Smooth muscle cell (in vitro differentiated cells): ENCODE results near the gene LDLRAD3. TPM values are rescaled to one million over a fixed set of nuclear protein-coding genes. Genes with fewer than 3 reads are reported as not detected.

Experiments used
- DNase-seq: peaks from one replicate; lab custom pipeline; 2025; ENCODE audit not compliant: unreplicated experiment; lab: John Stamatoyannopoulos, UW
- H2AFZ ChIP-seq: fragments of 200-600 bp; sonication (generic); 2 replicates; pipeline ENCODE4 v1.6.0; 2016; ENCODE audit warnings: antibody characterized with exemption, low read depth, mild to moderate bottlenecking
- H3F3A ChIP-seq: fragments of 200-600 bp; sonication (generic); 2 replicates; pipeline ENCODE4 v1.6.0; 2017; ENCODE audit warnings: antibody characterized with exemption, low read depth
- H3K27ac ChIP-seq: fragments of 200-600 bp; sonication (generic); 2 replicates; pipeline ENCODE4 v1.5.1; 2016; ENCODE audit warnings: low read depth, mild to moderate bottlenecking
- H3K27me3 ChIP-seq: fragments of 200-600 bp; sonication (generic); 2 replicates; pipeline ENCODE4 v1.6.1; 2016; ENCODE audit warnings: low read depth, mild to moderate bottlenecking
- H3K36me3 ChIP-seq: fragments of 200-600 bp; sonication (generic); 2 replicates; pipeline ENCODE4 v1.5.1; 2016; ENCODE audit warnings: low read depth
- H3K4me1 ChIP-seq: fragments of 200-600 bp; sonication (generic); 2 replicates; pipeline ENCODE4 v1.5.1; 2016; ENCODE audit warnings: low read depth
- H3K4me2 ChIP-seq: fragments of 200-600 bp; sonication (generic); 2 replicates; pipeline ENCODE4 v1.6.0; 2016; ENCODE audit warnings: mild to moderate bottlenecking
- H3K4me3 ChIP-seq: fragments of 200-600 bp; sonication (generic); 2 replicates; pipeline ENCODE4 v1.5.1; 2016; ENCODE audit warnings: mild to moderate bottlenecking
- H3K79me2 ChIP-seq: fragments of 200-600 bp; sonication (generic); 2 replicates; pipeline ENCODE4 v1.6.0; 2016; ENCODE audit warnings: low read depth, mild to moderate bottlenecking
- H3K9ac ChIP-seq: fragments of 200-600 bp; sonication (generic); 2 replicates; pipeline ENCODE4 v1.6.0; 2016; ENCODE audit warnings: low read depth
- H3K9me3 ChIP-seq: fragments of 200-600 bp; sonication (generic); replicated peaks from 2 replicates; pipeline ENCODE4 v1.5.1; 2016; ENCODE audit warnings: low read depth
- H4K20me1 ChIP-seq: fragments of 200-600 bp; sonication (generic); 2 replicates; pipeline ENCODE4 v1.6.0; 2016; ENCODE audit warnings: low read depth
- WGBS: methylation state at CpG from one replicate; pipeline ENCODE4 v1.1.7; 2016; ENCODE audit warnings: low lambda C conversion rate; 5-methylcytosine and 5-hydroxymethylcytosine counted together
- polyA plus RNA-seq: library from polyadenylated mRNA; unstranded; fragments of >200 nt; fragmentation: Nextera tagmentation; extraction: Ambion mirVana; gene quantifications from 2 replicates; pipeline ENCODE4 v1.2.1, GENCODE V29; 2016
- total RNA-seq: library from RNA; depleted of rRNA; stranded (reverse); fragments of >200 nt; gene quantifications from 2 replicates; pipeline ENCODE4 v1.2.3, GENCODE V29; 2014
- TF ChIP-seq, protein P1 (sequence below): fragments of 200-600 bp; sonication (generic); IDR thresholded peaks from 2 replicates; pipeline ENCODE4 v1.5.1; 2017; ENCODE audit warnings: borderline replicate concordance, mild to moderate bottlenecking, antibody characterized with exemption; ENCODE audit not compliant: insufficient read depth, poor library complexity, severe bottlenecking

LDLRAD3 gene
- total and polyA plus RNA-seq, 2 experiments from 2014 or later: 6.1 to 10.0 TPM

DNA sequence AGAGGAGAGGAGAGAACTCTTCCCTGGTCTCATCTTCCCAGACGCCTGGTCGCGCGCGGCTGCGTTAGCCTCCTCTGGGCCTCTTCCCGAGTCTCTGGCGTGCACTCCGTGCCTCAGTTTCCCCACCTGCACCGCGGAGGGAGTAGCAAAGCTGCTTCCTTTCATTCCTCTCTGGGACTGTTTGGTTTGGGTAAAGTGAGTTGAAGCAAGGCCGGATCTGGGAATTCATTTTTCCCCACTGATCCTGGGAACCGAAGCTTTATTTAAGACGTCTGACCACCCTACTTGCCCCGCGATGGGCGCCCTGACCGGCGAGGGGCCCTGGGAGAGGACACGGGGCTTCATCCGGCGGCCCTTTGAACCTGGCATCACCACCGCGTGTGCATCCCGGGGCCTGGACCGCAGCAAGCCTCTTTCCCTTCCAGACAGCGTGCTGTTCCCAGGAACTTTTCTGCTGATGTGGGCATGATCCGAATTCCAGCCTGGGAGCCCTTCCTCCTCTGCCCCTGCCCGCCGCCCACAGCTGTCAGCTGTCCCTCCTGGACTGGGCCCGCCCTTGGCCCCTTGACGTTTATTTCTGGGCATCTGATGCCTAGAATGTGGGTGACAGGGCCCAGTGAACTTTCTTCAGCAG is 758 bp downstream of the LDLRAD3 start:
- Histone ChIP-seq H3K4me1 (peaks cover 15% of the 10 kb centered on the region), H2AFZ (peak overlapping the region; percentile 87), H3K79me2 (peaks cover 7% of the 10 kb centered on the region), H3K9me3 (no peaks in the 10 kb centered on the region), H3K4me2 (peak overlapping the region; percentile 99), H3K9ac (no peak overlapping the region), H3F3A (no peaks in the 10 kb centered on the region), H3K36me3 (no peaks in the 10 kb centered on the region), H3K27me3 (no peaks in the 10 kb centered on the region), H4K20me1 (peaks cover 30% of the 10 kb centered on the region), H3K4me3 (peak overlapping the region; percentile 73), H3K27ac (no peak overlapping the region)
- 11% methylated on average over 32 of the region's 32 CpGs for WGBS
- TF ChIP-seq, protein P1, sequence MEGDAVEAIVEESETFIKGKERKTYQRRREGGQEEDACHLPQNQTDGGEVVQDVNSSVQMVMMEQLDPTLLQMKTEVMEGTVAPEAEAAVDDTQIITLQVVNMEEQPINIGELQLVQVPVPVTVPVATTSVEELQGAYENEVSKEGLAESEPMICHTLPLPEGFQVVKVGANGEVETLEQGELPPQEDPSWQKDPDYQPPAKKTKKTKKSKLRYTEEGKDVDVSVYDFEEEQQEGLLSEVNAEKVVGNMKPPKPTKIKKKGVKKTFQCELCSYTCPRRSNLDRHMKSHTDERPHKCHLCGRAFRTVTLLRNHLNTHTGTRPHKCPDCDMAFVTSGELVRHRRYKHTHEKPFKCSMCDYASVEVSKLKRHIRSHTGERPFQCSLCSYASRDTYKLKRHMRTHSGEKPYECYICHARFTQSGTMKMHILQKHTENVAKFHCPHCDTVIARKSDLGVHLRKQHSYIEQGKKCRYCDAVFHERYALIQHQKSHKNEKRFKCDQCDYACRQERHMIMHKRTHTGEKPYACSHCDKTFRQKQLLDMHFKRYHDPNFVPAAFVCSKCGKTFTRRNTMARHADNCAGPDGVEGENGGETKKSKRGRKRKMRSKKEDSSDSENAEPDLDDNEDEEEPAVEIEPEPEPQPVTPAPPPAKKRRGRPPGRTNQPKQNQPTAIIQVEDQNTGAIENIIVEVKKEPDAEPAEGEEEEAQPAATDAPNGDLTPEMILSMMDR: no peak
- no peak for DNase-seq

DNA sequence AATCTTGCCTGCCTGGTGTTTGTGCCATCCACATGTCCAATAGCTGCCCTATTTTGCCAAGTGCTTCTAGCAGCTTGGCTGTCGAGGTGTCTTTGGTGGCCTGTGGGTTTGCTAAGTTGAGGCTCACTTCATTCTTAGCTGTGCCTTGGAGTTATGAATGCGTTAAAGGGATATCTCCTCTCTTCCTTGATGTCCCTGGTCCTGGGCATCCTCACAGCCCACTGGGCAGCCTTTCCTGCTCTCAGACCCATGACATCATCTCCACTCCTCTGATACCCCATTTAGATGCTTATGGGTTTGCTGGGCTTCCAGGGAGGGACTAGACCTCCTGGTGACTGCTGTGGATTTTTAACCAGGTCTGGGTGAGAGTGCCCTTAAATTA is 1.3 kb downstream of the LDLRAD3 start:
- TF ChIP-seq, protein P1: no peak
- Histone ChIP-seq H3K9me3 (no peaks in the 10 kb centered on the region), H2AFZ (no peak overlapping the region), H3K79me2 (peaks cover 8% of the 10 kb centered on the region), H3K27ac (no peak overlapping the region), H4K20me1 (peaks cover 31% of the 10 kb centered on the region), H3K27me3 (no peaks in the 10 kb centered on the region), H3K36me3 (no peaks in the 10 kb centered on the region), H3K4me1 (peaks cover 15% of the 10 kb centered on the region), H3K9ac (no peak overlapping the region), H3K4me3 (peak overlapping the region; percentile 73), H3K4me2 (peak overlapping the region; percentile 99), H3F3A (no peaks in the 10 kb centered on the region)
- WGBS: 70% methylated on average over 2 of the region's 2 CpGs
- no peak for DNase-seq

DNA sequence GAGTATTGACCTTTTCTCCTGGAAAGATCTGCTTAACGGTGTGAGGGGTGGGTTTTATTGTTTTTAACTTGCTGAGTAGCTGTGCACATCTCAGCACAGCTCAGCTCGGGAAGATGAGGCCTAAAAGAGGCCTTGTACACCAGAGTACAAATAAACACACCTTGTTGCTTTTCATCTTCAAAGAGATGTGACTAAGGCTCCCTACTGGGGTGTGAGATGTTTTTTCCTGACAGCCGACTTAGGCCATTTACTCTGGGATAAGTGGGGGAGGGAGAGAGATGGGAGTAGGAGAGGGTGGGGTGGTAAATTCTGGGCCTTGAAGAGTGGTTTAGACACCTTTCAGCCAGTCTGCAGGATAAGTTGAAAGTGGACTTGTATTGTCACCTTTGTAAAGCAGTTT is 2.9 kb downstream of the LDLRAD3 start:
- H3K27ac ChIP-seq: no peak overlapping the region
- H3K9me3 ChIP-seq: no peaks in the 10 kb centered on the region
- no peak overlapping the region for H3K9ac ChIP-seq
- no peak overlapping the region for H3K4me3 ChIP-seq
- WGBS: 48% methylated on average over 3 of the region's 3 CpGs
- peaks cover 22% of the 10 kb centered on the region for H3K79me2 ChIP-seq
- DNase-seq: no peak
- H2AFZ ChIP-seq: no peak overlapping the region
- H3K4me1 ChIP-seq: peaks cover 15% of the 10 kb centered on the region
- no peaks in the 10 kb centered on the region for H3K36me3 ChIP-seq
- no peaks in the 10 kb centered on the region for H3F3A ChIP-seq
- no peak overlapping the region for H3K4me2 ChIP-seq
- TF ChIP-seq, protein P1: no peak
- no peaks in the 10 kb centered on the region for H3K27me3 ChIP-seq
- H4K20me1 ChIP-seq: peaks cover 44% of the 10 kb centered on the region

DNA sequence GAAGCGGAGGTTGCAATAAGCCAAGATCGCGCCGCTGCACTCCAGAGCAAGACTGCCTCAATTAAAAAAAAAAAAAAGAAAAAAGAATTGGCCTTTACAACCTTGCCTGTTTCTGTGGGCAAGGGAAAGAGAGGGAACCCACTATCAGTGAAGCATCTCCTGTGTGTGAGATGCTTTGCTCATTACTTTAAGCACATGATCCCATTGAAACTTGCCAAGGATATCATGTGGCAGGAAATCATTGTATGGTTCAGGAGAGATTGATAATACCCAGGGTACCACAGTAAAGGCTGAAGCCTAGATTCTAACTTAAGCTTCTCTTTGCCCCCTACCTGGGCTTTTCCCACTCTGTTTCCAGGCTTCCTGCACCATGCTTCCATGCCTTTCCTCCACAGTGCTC is 3.6 kb downstream of the LDLRAD3 start:
- Histone ChIP-seq H3K4me2 (no peak overlapping the region), H3K79me2 (peaks cover 25% of the 10 kb centered on the region), H3F3A (no peaks in the 10 kb centered on the region), H3K4me1 (peaks cover 15% of the 10 kb centered on the region), H3K4me3 (no peak overlapping the region), H3K9me3 (no peaks in the 10 kb centered on the region), H3K9ac (no peak overlapping the region), H4K20me1 (peaks cover 49% of the 10 kb centered on the region), H3K36me3 (no peaks in the 10 kb centered on the region), H3K27me3 (no peaks in the 10 kb centered on the region), H2AFZ (no peak overlapping the region), H3K27ac (no peak overlapping the region)
- no peak for DNase-seq
- WGBS: 93% methylated on average over 4 of the region's 4 CpGs
- TF ChIP-seq, protein P1: no peak
